ENCODE measurements around the gene PRCD.

Gene PRCD

GRCh38 chr17:76539631-76540271 is at the start of gene PRCD:
Gene PRCD, plus strand, starts transcription at chr17:76540044. Its CDS starts 98 bp downstream, at chr17:76540142.
- peak; percentile 59 for DNase-seq (ENCODE audit: low spot score)

GRCh38 chr17:76490112-76490710 is 49.6 kb upstream of the PRCD start:
- no peak for DNase-seq (ENCODE audit: low spot score)

- DNase-seq (ENCODE audit: low spot score) = no peak
Measured at GRCh38 chr17:76491271-76492122, 48.3 kb upstream of the PRCD start.

- DNase-seq (ENCODE audit: low spot score) = no peak
Measured at GRCh38 chr17:76492123-76492988, 47.5 kb upstream of the PRCD start.

GRCh38 chr17:76492989-76493501 is 46.8 kb upstream of the PRCD start:
- no peak for DNase-seq (ENCODE audit: low spot score)

GRCh38 chr17:76493505-76494167 is 46.2 kb upstream of the PRCD start:
- DNase-seq (ENCODE audit: low spot score) = no peak

GRCh38 chr17:76495663-76496400 is 44.0 kb upstream of the PRCD start:
- no peak for DNase-seq (ENCODE audit: low spot score)

- DNase-seq (ENCODE audit: low spot score) = no peak
Measured at GRCh38 chr17:76496464-76496863, 43.4 kb upstream of the PRCD start.

- no peak for DNase-seq (ENCODE audit: low spot score)
Measured at GRCh38 chr17:76497699-76497978, 42.2 kb upstream of the PRCD start.

- DNase-seq (ENCODE audit: low spot score) = no peak
Measured at GRCh38 chr17:76497979-76498875, 41.6 kb upstream of the PRCD start.

GRCh38 chr17:76498876-76499251 is 41.0 kb upstream of the PRCD start:
- DNase-seq (ENCODE audit: low spot score) = no peak

- DNase-seq (ENCODE audit: low spot score) = no peak
Measured at GRCh38 chr17:76499267-76499667, 40.6 kb upstream of the PRCD start.

GRCh38 chr17:76500074-76500746 is 39.6 kb upstream of the PRCD start:
- no peak for DNase-seq (ENCODE audit: low spot score)

GRCh38 chr17:76500747-76501017 is 39.2 kb upstream of the PRCD start:
- no peak for DNase-seq (ENCODE audit: low spot score)

- DNase-seq (ENCODE audit: low spot score) = no peak
Measured at GRCh38 chr17:76501018-76501826, 38.6 kb upstream of the PRCD start, which contains the start of gene RHBDF2. Gene RHBDF2, minus strand, starts transcription at chr17:76501423. Its CDS starts 19,899 bp downstream, at chr17:76481524.

GRCh38 chr17:76501827-76502307 is 38.0 kb upstream of the PRCD start:
- DNase-seq (ENCODE audit: low spot score) = no peak

- DNase-seq (ENCODE audit: low spot score) = no peak
Measured at GRCh38 chr17:76502341-76503211, 37.3 kb upstream of the PRCD start.

Data from left forelimb (tissue), 1 donor.